C4-2B (cell line): ENCODE results near the gene TUBB2B.

Source experiments
- ZFX ChIP-seq: fragments of 450-650 bp; IDR thresholded peaks from 2 replicates; pipeline ENCODE4 v1.6.1; 2017
- TF ChIP-seq, protein P1 (sequence below): fragments of 450-650 bp; conservative IDR thresholded peaks from 2 replicates; pipeline ENCODE4 v1.5.1; 2017; ENCODE audit warnings: mild to moderate bottlenecking

DNA sequence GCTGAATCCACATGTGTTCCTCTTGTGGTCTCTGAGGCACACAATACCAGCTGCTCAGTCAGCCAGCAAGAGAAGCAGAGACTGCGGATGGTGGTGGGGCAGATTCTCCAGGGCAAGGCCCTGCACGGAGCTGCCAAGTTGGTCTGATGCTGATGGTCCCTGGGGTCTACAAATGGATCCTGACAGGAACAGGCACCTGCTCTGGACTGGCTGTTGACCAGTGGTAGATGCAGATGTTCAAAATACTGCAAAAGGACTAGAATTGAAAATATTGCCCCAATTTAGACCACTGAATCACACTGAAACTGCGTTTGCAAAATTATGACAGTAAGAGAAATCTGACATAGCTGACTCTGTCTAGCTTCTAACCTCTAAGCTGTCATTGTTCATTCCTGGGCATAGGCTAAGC lies 40.5 kb downstream of the TUBB2B start:
- TF ChIP-seq, protein P1, sequence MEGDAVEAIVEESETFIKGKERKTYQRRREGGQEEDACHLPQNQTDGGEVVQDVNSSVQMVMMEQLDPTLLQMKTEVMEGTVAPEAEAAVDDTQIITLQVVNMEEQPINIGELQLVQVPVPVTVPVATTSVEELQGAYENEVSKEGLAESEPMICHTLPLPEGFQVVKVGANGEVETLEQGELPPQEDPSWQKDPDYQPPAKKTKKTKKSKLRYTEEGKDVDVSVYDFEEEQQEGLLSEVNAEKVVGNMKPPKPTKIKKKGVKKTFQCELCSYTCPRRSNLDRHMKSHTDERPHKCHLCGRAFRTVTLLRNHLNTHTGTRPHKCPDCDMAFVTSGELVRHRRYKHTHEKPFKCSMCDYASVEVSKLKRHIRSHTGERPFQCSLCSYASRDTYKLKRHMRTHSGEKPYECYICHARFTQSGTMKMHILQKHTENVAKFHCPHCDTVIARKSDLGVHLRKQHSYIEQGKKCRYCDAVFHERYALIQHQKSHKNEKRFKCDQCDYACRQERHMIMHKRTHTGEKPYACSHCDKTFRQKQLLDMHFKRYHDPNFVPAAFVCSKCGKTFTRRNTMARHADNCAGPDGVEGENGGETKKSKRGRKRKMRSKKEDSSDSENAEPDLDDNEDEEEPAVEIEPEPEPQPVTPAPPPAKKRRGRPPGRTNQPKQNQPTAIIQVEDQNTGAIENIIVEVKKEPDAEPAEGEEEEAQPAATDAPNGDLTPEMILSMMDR: no peak
- no peak for TF ChIP-seq ZFX
